WTC11 (cell line): ENCODE results near the gene SCYL1. TPM values are rescaled to one million over a fixed set of nuclear protein-coding genes. Genes with fewer than 3 reads are reported as not detected.

Experiments used
- ATAC-seq: fragments of 200-7000 bp; cut with Tn5 transposase; 2 replicates; pipeline ENCODE4 v1.10.0; 2021; ENCODE audit warnings: mild to moderate bottlenecking, moderate library complexity
- CTCF ChIA-PET: fragments of 300-600 bp; sonication (Branson Sonifier 250); formaldehyde crosslinking; loops from one replicate; lab custom pipeline; 2021; ENCODE audit warnings: antibody characterized with exemption; lab: Charles Lee
- POLR2A ChIA-PET: fragments of 350-600 bp; sonication (Branson Sonifier 250); formaldehyde crosslinking; loops from one replicate; lab custom pipeline; 2021; ENCODE audit warnings: antibody characterized with exemption; lab: Charles Lee
- DNase-seq: peaks from one replicate; pipeline ENCODE4 v3.0.0; 2021; ENCODE audit warnings: low spot score
- H3K27ac Mint-ChIP-seq: 2 replicates; pipeline ENCODE4 v1.8.0; 2021; ENCODE audit warnings: mixed read lengths
- H3K27me3 Mint-ChIP-seq: 2 replicates; pipeline ENCODE4 v1.8.0; 2021; ENCODE audit warnings: low read depth, mild to moderate bottlenecking, moderate library complexity, mixed read lengths
- H3K36me3 Mint-ChIP-seq: 2 replicates; pipeline ENCODE4 v1.8.0; 2021; ENCODE audit warnings: mixed read lengths
- H3K4me1 Mint-ChIP-seq: 2 replicates; pipeline ENCODE4 v1.8.0; 2022; ENCODE audit warnings: mixed read lengths
- H3K4me3 Mint-ChIP-seq: 2 replicates; pipeline ENCODE4 v1.8.0; 2021; ENCODE audit warnings: mild to moderate bottlenecking, moderate library complexity, mixed read lengths
- H3K9me3 Mint-ChIP-seq: 2 replicates; pipeline ENCODE4 v1.8.0; 2021; ENCODE audit warnings: mixed read lengths
- ARID4B ChIP-seq: sonication (generic); formaldehyde crosslinking; IDR thresholded peaks from 2 replicates; pipeline ENCODE4 v1.8.0; 2023; ENCODE audit warnings: missing genetic modification reagents, mild to moderate bottlenecking, borderline replicate concordance
- ATF1 ChIP-seq: sonication (generic); formaldehyde crosslinking; IDR thresholded peaks from 2 replicates; pipeline ENCODE4 v1.8.1; 2023; ENCODE audit warnings: mild to moderate bottlenecking, moderate library complexity, missing genetic modification reagents
- CREB1 ChIP-seq: sonication (generic); formaldehyde crosslinking; IDR thresholded peaks from 2 replicates; pipeline ENCODE4 v1.8.0; 2023; ENCODE audit warnings: mild to moderate bottlenecking, missing genetic modification reagents
- CREM ChIP-seq: sonication (generic); formaldehyde crosslinking; IDR thresholded peaks from 2 replicates; pipeline ENCODE4 v1.8.1; 2022; ENCODE audit warnings: mild to moderate bottlenecking, missing genetic modification reagents, moderate library complexity
- E2F5 ChIP-seq: sonication (generic); formaldehyde crosslinking; IDR thresholded peaks from 2 replicates; pipeline ENCODE4 v1.8.1; 2022; ENCODE audit warnings: mild to moderate bottlenecking, moderate library complexity, missing genetic modification reagents
- ESRRA ChIP-seq: sonication (generic); formaldehyde crosslinking; IDR thresholded peaks from 2 replicates; pipeline ENCODE4 v1.8.1; 2022; ENCODE audit warnings: mild to moderate bottlenecking, missing genetic modification reagents, borderline replicate concordance
- HMGA2 ChIP-seq: fragments of 250-450 bp; sonication (Bioruptor Pico); IDR thresholded peaks from 2 replicates; pipeline ENCODE4 v1.4.0; 2021; ENCODE audit warnings: mild to moderate bottlenecking, moderate library complexity
- HMGXB4 ChIP-seq: sonication (generic); formaldehyde crosslinking; IDR thresholded peaks from 2 replicates; pipeline ENCODE4 v1.8.1; 2023; ENCODE audit warnings: mild to moderate bottlenecking, moderate library complexity, missing genetic modification reagents
- MAX ChIP-seq: sonication (generic); formaldehyde crosslinking; IDR thresholded peaks from 2 replicates; pipeline ENCODE4 v1.8.0; 2022; ENCODE audit warnings: mild to moderate bottlenecking, missing genetic modification reagents
- MYBL2 ChIP-seq: sonication (generic); formaldehyde crosslinking; IDR thresholded peaks from 2 replicates; pipeline ENCODE4 v1.8.1; 2023; ENCODE audit warnings: mild to moderate bottlenecking, moderate library complexity, missing genetic modification reagents
- NFE2L1 ChIP-seq: sonication (generic); formaldehyde crosslinking; IDR thresholded peaks from 2 replicates; pipeline ENCODE4 v1.8.1; 2023; ENCODE audit warnings: missing genetic modification reagents
- SP1 ChIP-seq: sonication (generic); formaldehyde crosslinking; conservative IDR thresholded peaks from 2 replicates; pipeline ENCODE4 v1.8.1; 2022; ENCODE audit warnings: missing genetic modification reagents
- TEAD1 ChIP-seq: sonication (generic); formaldehyde crosslinking; IDR thresholded peaks from 2 replicates; pipeline ENCODE4 v1.8.0; 2022; ENCODE audit warnings: mild to moderate bottlenecking, missing genetic modification reagents
- USF1 ChIP-seq: sonication (generic); formaldehyde crosslinking; IDR thresholded peaks from 2 replicates; pipeline ENCODE4 v1.8.0; 2022; ENCODE audit warnings: mild to moderate bottlenecking, missing genetic modification reagents
- USF2 ChIP-seq: sonication (generic); formaldehyde crosslinking; IDR thresholded peaks from 2 replicates; pipeline ENCODE4 v1.8.1; 2023; ENCODE audit warnings: mild to moderate bottlenecking, missing genetic modification reagents, moderate library complexity
- ZNF138 ChIP-seq: sonication (generic); formaldehyde crosslinking; conservative IDR thresholded peaks from 2 replicates; pipeline ENCODE4 v1.8.1; 2022; ENCODE audit warnings: mild to moderate bottlenecking, moderate library complexity, missing genetic modification reagents
- ZNF281 ChIP-seq: sonication (generic); formaldehyde crosslinking; IDR thresholded peaks from 2 replicates; pipeline ENCODE4 v1.8.0; 2023; ENCODE audit warnings: mild to moderate bottlenecking, missing genetic modification reagents
- ZNF416 ChIP-seq: fragments of 250-450 bp; sonication (Bioruptor Pico); IDR thresholded peaks from 2 replicates; pipeline ENCODE4 v1.9.0; 2021; ENCODE audit warnings: mild to moderate bottlenecking, inconsistent platforms
- total RNA-seq: library from RNA; stranded (reverse); gene quantifications from 3 replicates; pipeline ENCODE4 v1.2.3, GENCODE V29; 2021

Gene SCYL1
- total RNA-seq, 1 experiment from 2014 or later: 76.8 TPM

- H3K9me3 Mint-ChIP-seq: no peaks in the 10 kb centered on the region
- H3K27ac Mint-ChIP-seq: peak overlapping the region; percentile 97
- no peaks in the 10 kb centered on the region for H3K36me3 Mint-ChIP-seq
- ChIA-PET POLR2A (interaction anchor here (0.7 to 8.3 kb wide), 17 partner anchors 8 to 180 kb away, joined by 3 to 502 read pairs (median 10); partner anchors contain the start of genes FAM89B and NEAT1), CTCF (interaction anchor here (0.7 to 4.8 kb wide), 17 partner anchors 8 to 97 kb away, joined by 3 to 47 read pairs (median 4); partner anchors contain the start of gene NEAT1)
- H3K27me3 Mint-ChIP-seq: no peaks in the 10 kb centered on the region
- ATAC-seq: no peak
- H3K4me3 Mint-ChIP-seq: peak overlapping the region; percentile 63
- peaks cover 47% of the 10 kb centered on the region for H3K4me1 Mint-ChIP-seq
- DNase-seq: no peak
- TF ChIP-seq ATF1 (CRISPR knock-in tag): no peak
These were observed 28.4 kb upstream of the SCYL1 start for GRCh38 chr11:65496304-65497140.

GRCh38 chr11:65497141-65498041, 27.5 kb upstream of the SCYL1 start:
- Mint-ChIP-seq H3K4me3 (peak overlapping the region; percentile 63), H3K36me3 (no peaks in the 10 kb centered on the region), H3K27ac (peak overlapping the region; percentile 97), H3K9me3 (no peaks in the 10 kb centered on the region), H3K4me1 (peaks cover 39% of the 10 kb centered on the region), H3K27me3 (no peaks in the 10 kb centered on the region)
- ATAC-seq (peak; percentile 89), DNase-seq (peak; percentile 98)
- ChIA-PET CTCF (interaction anchor here (0.7 to 4.8 kb wide), 17 partner anchors 8 to 96 kb away, joined by 3 to 47 read pairs (median 4); partner anchors contain the start of gene NEAT1), POLR2A (interaction anchor here (0.6 to 8.3 kb wide), 21 partner anchors 9 to 1281 kb away, joined by 3 to 502 read pairs (median 8); partner anchors contain the start of genes FAM89B and NEAT1)
- TF ChIP-seq HMGXB4 (CRISPR knock-in tag) (0 out of 2 replicates have a peak, but pooled peaks have one; percentile 52), CREB1 (CRISPR knock-in tag) (peak; percentile 65; the same call in 1 of the 2 replicates), SP1 (CRISPR knock-in tag) (peak; percentile 96), MAX (CRISPR knock-in tag) (peak; percentile 89), TEAD1 (CRISPR knock-in tag) (peak; percentile 82), USF1 (CRISPR knock-in tag) (peak; percentile 70; the same call in 1 of the 2 replicates), MYBL2 (peak; percentile 97), HMGA2 (CRISPR knock-in tag) (no peak), ZNF416 (CRISPR knock-in tag) (peak; percentile 47; the same call in 1 of the 2 replicates), NFE2L1 (CRISPR knock-in tag) (peak; percentile 67; the same call in 1 of the 2 replicates), CREM (CRISPR knock-in tag) (0 out of 2 replicates have a peak, but pooled peaks have one; percentile 32), ESRRA (CRISPR knock-in tag) (0 out of 2 replicates have a peak, but pooled peaks have one; percentile 60), E2F5 (CRISPR knock-in tag) (peak; percentile 85), USF2 (CRISPR knock-in tag) (peak; percentile 71), ZNF138 (CRISPR knock-in tag) (no peak), ZNF281 (CRISPR knock-in tag) (peak; percentile 82; the same call in 1 of the 2 replicates), ARID4B (CRISPR knock-in tag) (0 out of 2 replicates have a peak, but pooled peaks have one; percentile 73)
